SU-DHL-6 (cell line): Measurements from ENCODE around the gene ADARB2.

Source experiments
- EZH2phosphoT487 ChIP-seq: fragments of 200-600 bp; sonication (generic), shearing (Covaris generic); conservative IDR thresholded peaks from 2 replicates; pipeline ENCODE4 v1.6.1; 2018; ENCODE audit warnings: mild to moderate bottlenecking, antibody characterized with exemption, low read length, moderate library complexity, mixed read lengths
- TF ChIP-seq, protein P1 (sequence below): fragments of 200-600 bp; sonication (generic); IDR thresholded peaks from one replicate; pipeline ENCODE4 v1.5.1; 2017; ENCODE audit warnings: antibody characterized with exemption, mild to moderate bottlenecking, low read length, moderate library complexity; ENCODE audit not compliant: insufficient read depth, poor library complexity, severe bottlenecking

DNA sequence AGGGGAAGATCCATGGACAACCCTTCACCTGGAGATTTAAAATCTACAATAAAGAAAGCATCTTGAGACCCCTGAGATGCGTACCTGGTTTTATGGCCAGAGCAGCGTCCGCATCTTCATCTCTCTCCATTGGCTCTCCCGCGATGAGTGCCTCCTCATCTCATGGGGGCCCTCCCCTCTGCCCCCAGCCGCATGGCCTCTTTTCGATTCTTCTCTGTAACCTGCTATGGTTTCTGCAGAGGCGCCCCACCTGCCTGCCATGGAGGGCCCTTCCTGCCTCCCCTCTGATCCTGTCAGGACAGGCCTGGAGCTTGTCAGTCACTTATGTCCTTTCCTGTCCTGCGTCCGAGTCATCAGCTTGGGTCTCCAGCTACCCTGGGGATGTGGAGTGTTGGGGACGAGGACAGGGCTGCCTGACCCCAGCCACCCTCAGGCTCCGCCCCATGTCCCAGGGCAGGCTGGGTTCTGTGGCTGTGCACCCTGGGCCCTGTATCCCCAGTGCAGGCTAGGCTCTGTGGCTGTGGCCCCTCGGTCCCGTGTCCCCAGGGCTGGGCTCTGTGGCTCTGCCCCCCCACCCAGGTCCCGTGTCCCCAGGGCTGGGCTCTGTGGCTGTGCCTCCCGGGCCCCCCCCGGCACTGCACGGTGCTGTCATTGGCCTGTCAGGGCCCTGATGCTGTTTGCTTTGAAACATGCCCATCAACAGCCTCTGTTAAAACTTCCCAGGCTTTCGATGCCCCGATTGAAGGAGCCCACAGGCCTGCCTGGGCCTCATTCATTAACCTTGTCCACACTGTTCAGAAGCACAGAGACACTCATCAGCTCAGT is 581.3 kb downstream of the ADARB2 start:
- TF ChIP-seq, protein P1, sequence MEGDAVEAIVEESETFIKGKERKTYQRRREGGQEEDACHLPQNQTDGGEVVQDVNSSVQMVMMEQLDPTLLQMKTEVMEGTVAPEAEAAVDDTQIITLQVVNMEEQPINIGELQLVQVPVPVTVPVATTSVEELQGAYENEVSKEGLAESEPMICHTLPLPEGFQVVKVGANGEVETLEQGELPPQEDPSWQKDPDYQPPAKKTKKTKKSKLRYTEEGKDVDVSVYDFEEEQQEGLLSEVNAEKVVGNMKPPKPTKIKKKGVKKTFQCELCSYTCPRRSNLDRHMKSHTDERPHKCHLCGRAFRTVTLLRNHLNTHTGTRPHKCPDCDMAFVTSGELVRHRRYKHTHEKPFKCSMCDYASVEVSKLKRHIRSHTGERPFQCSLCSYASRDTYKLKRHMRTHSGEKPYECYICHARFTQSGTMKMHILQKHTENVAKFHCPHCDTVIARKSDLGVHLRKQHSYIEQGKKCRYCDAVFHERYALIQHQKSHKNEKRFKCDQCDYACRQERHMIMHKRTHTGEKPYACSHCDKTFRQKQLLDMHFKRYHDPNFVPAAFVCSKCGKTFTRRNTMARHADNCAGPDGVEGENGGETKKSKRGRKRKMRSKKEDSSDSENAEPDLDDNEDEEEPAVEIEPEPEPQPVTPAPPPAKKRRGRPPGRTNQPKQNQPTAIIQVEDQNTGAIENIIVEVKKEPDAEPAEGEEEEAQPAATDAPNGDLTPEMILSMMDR = no peak
- no peak for TF ChIP-seq EZH2phosphoT487
